NCI-H226 (cell line): ENCODE measurements around the gene FBXO34.
A peak's percentile ranks its signal among the peaks of the same experiment; 100 is the strongest.

ENCODE experiments used
- DNase-seq: peaks from one replicate; pipeline ENCODE4 v3.0.0-alpha.2; 2015

FBXO34 gene, protein sequence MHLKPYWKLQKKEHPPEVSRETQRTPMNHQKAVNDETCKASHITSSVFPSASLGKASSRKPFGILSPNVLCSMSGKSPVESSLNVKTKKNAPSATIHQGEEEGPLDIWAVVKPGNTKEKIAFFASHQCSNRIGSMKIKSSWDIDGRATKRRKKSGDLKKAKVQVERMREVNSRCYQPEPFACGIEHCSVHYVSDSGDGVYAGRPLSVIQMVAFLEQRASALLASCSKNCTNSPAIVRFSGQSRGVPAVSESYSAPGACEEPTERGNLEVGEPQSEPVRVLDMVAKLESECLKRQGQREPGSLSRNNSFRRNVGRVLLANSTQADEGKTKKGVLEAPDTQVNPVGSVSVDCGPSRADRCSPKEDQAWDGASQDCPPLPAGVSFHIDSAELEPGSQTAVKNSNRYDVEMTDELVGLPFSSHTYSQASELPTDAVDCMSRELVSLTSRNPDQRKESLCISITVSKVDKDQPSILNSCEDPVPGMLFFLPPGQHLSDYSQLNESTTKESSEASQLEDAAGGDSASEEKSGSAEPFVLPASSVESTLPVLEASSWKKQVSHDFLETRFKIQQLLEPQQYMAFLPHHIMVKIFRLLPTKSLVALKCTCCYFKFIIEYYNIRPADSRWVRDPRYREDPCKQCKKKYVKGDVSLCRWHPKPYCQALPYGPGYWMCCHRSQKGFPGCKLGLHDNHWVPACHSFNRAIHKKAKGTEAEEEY

DNA sequence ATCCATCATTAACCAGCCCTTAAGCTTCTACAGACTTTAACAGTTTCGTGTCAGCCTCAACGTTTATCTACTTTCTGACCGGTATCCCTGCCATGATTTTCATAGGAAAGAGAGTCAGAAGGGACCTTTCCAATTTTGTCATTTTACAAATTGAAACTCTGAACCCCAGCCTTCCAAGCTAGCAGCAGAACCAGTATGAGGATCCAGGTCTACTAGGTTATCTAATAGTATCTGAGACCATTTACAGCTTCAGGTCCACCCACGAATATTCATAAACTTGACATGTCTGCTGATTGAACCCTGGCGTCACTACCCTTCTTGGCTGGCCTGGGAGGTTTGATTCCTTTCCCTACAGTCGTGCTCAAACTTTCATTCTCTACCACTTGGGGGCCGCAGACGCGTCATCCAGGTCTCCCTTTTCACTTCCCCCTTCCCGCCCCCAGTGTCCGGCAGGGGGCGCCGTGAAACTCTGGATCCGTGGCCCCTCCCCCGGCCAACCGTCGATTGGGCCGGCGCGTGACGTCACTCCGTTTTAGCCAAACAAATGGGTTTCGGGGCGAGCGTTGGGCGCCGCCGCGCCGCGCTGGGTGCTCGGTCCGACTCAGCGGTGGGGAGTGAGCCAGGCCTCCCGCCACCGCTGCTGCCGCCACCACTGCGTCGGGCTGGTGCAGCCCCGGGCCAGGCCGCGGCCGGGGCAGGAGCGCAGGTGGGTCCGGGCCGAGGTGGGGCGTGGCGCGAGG is at the start of gene FBXO34:
Gene FBXO34, plus strand, starts transcription at position 590 of the 740 bp plus-strand sequence. CDS start 78,970 bp downstream, outside the sequence.
- DNase-seq = peak; percentile 92

DNA sequence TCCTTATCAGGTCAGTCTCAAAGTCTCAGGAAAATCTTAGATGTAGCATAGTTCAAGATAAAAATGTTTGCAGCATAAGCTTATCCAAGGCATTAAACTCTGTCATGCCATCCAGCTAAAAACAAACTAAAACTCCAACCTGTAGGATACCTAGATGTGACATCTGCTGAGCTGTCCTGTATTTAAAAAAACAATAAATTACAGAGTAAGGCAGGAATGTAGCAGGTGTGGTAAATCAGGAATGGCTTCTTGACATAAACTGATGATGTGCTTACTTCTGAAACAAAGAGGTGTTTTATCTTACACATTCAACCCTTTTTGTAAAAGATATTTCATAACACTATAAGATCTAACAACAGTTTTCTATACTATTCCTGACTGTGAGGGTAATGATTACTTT is 49.3 kb upstream of the FBXO34 start:
- DNase-seq = peak; percentile 20

DNA sequence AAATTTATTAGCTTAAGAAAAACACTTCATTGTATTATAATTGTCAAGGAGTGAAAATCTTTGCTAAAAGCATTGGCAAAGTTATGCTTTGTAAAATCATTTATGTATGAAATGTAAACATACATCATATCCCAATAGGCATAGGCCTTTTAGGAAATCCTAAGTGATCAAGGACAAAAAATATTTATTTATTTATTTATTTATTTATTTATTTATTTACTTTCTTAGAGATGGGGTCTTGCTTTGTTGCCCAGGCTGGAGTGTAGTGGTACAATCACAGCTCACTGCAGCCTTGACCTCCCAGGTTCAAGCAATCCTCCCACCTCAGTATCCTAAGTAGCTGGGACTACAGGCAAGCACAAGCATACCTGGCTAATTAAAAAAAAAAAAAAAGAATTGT is 47.9 kb upstream of the FBXO34 start:
- DNase-seq = no peak

DNA sequence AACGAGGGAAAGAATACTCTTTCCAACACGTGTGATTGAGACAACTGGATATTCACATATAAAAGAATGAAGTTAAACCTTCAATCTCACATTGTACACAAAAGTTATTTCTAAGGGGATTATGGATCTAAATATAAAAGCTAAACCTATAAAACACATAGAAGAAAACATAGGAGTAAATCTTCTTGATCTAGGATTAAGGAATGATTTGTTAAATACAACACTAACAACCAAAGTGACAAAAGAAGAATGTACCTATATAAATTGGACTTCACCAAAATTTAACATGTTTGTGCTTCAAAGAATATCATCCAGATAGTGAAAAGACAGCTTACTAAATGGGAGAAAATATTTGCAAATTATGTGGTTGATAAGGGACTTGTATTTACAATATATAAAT is 43.0 kb upstream of the FBXO34 start:
- DNase-seq = no peak

DNA sequence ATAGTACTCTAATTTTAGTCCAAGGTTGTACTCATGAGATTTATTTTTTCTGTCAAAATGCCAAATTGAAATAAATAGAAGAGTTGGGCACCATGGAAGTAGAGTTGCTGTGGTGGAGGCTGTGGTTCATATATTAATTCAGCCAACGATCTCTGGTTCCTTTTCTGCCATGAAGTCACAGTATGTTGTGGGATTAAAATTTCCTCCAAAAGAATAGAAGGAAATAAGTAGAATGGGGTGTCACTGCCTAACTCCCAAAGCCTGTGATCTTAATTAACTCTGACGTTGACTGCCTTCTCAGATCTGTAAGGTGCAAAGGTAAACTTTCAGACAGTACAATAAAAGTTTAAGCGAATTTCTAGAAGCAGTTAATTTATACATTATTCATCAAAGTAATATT is 37.6 kb upstream of the FBXO34 start:
- no peak for DNase-seq

DNA sequence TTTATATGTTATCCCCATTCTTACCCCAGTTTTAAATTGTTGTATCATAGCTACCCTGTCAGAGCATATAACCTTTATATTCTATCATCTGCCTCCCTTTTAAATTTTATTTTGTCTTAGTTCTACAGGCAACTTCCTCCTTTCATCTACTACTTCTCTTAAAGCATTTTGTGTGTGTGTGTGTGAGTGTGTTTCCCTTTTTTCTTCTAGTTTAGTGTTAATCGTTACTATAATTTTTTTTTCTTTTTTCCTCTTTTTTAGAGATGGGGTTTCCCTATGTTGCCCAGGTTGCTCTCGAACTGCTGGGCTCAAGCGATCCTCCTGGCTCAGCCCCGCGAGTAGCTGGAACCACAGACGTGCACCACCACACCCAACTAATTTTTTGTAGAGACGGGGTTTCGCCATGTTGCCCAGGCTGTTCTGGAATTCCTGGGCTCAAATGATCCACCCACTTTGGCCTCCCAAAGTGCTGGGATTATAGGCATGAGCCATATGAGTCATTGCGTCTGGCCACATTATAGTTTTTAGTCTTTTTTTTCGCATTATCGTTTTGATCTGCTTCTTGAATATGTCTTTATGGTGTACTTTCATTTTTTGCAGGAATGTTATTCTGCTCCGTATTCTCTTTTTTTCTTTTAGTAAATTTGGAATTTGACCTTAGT is 33.1 kb upstream of the FBXO34 start:
- DNase-seq = no peak

DNA sequence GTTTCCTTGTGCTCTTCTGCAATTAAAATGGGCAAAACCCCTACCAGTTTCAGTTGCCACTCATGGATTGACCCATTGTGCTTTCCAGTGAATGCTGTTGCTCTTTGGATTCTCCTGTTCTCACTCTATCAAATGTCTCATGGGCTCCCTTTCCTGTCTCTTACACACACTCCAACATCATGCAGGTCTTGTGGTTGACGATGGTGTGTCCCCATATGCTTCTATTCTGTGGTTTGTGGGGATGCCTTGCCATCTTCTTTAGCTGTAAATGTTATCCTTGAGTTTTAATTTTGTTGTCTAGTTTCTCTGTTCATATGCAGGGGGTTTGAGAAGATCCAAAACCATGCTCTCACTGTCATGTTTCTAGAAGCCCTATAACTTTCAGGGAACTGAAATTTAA is 31.9 kb upstream of the FBXO34 start:
- no peak for DNase-seq

DNA sequence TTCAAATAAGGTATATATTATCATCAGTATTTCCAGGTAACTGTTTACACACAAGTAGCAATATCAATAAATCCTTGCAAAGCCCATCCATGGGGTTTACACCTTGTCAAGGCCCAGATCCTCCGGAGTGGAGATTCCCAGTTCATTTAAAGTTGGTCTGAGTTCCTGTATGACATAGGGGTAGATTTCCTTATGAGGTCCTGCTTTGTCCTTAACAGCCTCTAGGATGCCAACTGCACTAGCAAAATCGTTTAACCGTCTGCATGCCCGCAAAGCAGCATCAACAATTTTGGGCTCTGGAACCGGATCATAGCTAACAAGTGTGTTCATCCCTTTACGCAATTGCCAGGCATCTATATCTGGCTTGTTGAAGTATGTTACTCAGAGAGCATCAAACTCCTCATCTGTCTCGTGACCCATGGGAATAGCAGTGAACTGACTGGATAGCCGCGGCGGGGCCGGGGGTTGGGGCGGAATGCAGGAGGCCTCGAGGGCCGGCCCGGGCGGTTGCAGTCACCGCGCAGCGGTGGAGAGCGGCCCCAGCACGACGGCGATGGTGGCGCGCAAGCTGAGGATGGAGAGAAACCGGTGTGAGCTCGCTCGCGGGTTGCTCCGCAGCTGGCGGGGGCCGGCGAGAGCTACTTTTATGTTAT is 30.6 kb upstream of the FBXO34 start:
- DNase-seq = no peak

DNA sequence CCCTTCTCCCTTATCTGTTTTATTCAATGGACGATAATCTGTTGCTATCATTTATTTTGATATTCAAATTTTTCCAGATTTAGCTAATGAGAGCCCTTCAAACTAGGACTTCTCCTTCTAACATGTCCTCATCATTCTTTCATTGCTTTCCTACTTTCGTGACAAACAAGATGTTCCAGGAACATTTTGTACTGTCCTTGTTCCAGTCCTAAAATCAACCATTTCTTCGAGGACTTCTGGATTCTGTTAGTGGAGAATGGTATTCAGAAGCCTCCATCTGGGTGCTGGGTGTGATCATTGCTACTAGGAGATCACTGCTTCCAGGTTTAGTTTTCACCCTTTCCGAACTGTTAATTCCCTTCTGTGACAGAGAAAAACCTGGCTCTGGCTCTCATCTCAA is 29.5 kb upstream of the FBXO34 start:
- DNase-seq = no peak

DNA sequence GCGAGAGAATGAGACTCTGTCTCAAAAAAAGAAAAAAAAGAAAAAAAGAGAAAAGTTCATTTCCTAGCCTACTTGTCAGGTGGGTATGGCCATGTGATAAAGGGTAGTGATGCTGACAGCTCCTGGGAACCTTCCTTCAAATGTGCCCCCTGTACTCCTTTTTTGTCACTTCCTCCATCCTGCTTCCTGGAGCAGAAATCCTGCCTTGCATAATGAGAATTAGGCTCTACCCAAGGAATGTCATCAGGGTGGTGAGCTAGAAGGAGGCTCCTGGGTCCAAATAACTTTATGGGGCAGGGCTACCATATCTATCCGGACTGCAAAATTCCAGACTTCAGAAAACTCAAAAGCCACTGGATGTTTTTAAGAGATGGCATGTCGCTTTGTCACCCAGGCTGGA is 27.8 kb upstream of the FBXO34 start:
- DNase-seq = no peak

DNA sequence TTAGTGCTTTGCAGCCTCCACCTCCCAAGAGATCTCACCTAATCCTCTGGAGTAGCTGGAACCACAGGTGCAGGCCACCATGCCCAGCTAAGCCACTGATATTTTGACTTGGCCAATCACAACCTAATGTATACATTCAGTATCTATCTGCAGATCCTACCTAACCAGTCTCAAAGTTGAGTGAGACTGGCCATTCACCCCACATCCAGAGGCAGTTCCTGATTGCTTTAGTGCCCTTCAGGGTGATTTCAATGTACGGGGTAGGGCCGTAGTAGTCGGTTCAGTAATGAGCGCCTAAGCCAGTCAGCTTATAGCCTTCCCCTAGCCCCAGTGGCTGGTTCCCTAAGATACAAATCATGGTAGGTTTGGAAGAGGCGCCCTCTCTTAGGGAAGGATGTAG is 27.4 kb upstream of the FBXO34 start:
- no peak for DNase-seq

DNA sequence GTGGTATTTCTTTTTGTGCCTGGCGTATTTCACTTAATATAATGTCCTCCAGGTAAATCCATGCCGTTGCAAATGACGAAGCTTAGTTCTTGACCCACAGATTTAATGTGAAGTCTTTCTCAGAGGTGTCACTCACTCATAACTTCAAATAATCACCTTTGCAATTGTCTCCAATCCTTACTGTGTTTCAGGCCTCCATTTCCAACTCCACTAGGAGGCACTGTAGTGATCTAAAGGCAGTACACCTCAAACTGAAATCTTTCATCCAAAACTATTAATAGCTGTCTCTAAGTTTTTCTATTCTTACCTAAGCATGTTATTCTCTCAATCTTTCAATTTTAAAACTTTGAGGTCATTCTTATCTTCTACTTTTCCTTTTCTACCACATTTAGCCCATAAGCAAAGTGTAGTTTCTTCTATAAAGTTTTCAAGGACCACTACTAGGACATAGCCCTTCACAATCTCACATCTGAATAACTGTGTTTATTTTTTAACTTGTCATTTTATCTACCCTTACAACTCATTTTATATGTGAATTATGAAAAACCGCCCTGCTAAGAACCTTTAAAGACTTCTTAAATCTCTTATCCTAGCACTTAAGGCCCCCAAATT is 25.5 kb upstream of the FBXO34 start:
- no peak for DNase-seq

DNA sequence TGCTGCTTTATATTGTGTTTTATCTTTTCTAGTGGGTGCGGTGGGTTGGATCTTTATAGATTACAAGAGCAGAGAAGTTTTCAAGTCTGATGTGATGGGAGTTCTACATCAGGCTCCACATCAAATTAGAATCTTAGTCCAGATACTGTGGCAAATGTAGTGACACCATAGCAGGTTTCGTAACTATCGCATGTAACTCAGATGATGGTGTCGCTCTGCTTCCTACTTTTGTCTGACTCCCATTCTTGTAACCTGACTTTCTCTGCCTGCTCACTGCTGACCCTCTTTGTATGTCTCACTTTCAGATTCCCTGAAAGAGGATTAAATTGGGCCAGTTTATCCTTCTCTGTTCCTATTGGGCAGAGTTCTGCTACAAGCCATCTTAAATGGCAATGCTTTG is 22.8 kb upstream of the FBXO34 start:
- DNase-seq = no peak

DNA sequence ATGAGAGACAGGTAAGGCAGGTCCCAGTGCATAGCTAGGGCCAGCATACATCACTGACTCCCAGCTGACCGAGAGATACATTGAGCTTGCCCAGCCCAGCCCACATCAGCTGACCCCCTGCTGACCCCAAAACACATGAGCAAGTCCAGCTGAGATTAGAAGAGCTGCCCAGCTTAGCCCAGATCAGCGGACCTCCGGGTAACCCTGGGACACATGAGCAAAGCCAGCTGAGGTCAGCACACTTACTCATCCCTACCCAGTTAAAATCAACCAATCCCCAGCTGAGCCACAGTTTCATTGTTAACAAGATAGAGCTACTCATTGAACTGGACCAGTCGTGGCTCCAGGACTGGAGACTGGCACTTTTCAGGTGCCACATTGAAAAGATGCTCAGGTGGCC is 21.8 kb upstream of the FBXO34 start:
- DNase-seq = peak; percentile 41

DNA sequence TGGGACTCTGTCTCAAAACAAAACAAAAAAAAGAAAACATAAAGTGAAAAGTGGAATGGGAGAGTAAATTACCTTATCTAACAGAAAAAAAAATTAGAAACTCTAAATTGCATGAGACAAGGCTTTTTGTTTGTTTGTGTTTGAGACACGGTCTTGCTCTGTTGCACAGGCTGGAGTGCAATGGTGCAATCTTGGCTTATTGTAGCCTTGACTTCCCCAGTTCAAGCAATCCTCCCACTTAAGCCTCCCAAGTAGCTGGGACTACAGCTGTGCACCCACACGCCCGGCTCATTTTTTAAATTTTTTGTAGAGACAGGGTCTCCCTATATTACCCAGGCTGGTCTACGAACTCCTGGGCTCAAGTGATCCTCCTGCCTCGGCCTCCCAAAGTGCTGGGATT is 17.9 kb upstream of the FBXO34 start:
- DNase-seq = no peak

DNA sequence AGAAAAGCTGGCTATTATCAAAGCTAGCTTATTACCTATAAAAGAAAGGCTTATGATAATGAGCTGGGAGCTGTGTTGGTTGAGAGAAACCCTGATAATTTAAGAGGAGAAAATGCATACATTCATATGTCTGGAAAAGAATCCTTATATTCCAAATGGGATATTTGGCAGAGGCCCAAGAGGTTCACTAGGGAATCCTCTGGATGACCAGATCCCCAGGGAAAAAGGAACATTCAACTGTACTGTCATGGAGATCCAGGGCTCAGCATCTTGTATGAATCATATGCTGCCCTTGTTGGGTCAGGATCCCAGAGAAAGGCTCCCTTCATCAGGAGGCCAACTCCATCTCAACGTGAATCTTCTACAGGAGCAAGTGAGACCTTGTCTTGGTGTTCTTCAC is 16.6 kb upstream of the FBXO34 start:
- no peak for DNase-seq

DNA sequence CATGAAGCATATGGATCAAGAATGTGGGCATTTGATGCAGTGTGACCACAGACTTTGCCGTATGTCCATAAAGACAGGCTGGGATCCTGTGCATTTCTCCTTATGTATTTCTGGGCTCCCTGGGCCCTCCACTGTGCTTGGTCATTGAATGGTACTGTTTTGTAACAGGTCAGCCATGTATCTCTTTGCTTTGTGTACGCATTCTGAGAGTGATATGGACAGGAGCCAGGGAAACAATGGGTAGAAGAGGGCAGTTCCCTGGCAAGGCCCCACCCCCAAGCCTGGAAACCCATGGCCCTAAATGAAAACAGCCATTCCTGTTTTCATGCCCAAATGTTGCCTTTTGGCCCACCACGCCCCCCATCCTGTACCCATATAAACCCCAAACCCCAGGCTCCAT is 15.2 kb upstream of the FBXO34 start:
- DNase-seq = no peak

DNA sequence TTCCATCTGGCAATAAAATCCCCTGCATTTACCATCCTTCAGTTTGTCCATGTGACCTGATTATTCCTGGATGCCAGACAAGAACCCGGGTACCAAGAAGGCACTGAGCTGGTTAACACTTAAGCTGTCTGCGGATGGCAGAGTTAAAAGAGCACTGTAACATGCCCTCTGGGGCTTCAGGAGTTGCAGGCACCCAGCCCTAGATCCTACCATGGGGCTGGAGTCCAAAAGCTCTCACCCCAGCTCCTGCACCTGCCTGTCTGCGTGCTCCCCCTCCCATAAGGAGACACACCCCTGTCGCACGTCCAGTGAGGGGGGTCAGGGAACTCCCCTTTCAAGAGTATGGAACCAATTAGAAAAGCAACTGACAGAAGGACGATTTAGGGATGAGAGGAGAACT is 14.6 kb upstream of the FBXO34 start:
- DNase-seq = no peak

DNA sequence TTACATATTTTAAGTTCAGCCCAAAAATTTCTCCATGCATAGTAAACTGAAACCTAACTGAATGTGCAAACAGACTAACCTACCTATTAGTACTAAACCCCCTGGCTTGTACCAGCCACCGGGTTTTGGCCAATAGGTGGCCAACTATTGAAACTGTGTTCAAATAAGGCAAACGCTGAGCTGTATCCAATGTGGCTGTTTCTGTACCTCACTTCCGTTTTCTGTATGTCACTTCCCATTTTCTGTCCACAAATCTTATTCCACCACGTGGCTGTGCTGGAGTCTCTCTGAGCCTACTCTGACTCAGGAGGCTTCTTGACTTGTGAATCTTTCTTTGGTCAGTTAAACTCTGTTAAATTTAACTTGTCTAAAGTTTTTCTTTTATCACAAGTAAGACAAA is 6.0 kb upstream of the FBXO34 start:
- DNase-seq = no peak

DNA sequence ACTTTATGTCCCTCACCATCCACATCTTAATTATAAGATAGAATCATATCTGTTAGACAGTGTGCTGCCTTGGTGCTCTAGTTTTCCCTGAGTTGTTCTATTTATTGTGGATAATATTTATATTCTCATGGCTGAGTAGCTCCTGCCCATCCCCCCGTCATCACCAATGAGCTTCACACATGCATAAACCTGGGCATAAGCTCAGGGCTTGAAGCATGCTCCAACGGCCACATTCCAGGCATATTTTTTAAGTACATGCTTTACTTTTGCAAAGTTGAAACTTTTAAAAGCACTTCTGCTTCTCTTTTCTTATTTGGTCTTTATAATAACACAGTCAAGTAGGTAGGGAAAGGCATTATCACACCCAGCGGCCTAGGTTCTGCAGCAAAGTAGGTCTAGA is 3.4 kb upstream of the FBXO34 start:
- no peak for DNase-seq

DNA sequence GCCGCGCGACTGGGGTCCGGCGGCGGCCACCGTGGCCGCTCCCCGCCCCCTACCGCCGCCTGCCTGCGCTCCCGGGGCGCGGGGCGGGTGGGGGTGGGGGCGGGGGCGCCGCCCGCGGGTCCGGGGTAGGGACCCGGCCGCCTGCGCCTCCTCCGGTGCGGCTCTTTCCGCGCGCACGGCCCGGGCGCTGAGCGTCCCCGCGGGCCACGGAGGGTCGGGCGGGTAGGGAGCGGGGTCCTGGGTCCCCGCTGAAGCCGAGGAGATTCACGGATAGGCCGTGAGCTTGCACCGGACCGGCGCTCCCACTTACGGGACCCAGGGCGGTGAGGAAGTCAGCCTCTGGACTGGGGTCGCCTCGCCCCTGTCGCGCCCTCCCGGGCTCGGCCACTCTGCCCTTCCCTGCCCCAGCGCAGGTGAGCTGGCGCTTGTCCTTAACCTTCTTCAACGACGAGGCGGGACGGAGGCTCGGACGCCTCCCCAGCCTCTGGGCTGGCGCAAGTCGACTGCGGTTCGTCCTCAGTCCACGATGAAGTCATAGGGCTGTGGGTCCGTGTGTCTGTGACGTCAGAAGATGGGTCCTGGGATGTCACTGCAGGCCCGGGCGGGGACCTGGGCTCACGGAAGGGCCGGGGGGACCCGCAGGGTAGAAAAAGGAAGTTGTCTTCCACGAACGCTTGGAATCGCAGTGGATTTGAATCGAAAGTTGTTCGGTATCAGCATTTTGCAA is 514 bp downstream of the FBXO34 start:
- DNase-seq = peak; percentile 59

DNA sequence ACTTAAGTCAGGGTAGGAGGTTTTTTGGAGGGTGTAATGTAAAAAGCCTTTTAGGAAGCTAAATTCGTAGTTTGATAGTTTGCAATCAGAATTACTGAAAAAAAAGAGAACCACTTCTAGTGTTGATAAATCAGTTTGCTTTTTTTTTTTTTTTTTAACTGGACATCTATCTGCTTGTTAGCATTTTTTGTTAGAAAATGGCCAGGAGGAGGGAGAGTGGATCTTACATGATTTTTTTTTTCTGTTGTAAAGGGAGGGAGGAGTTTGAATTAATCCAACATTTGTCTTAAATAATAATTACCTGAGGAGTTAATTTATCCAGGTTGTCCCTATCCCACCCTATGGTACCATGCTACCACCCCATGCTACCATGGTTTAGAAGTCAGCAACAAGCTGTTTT is 1.2 kb downstream of the FBXO34 start:
- no peak for DNase-seq
